ENCODE data around the gene OR5K3.

DNA sequence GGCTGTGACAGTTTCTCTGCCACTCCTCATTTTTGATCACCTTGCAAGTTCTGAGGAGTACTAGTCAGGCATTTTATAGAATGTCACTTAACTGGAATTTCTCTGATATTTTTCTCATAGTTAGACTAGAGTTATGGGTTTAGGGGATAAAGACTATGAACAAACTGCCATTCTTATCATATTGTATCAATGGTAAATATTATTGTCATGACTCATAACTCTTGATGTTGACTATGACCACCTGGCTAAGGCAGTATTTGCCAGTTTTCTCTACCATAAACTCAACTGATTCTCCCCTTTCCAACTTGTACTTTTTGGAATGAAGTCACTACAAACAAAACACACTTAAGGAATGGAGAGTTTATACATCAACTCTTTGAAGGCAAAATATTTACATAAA is 49.8 kb downstream of the OR5K3 start:
- TF ChIP-seq, protein P1, sequence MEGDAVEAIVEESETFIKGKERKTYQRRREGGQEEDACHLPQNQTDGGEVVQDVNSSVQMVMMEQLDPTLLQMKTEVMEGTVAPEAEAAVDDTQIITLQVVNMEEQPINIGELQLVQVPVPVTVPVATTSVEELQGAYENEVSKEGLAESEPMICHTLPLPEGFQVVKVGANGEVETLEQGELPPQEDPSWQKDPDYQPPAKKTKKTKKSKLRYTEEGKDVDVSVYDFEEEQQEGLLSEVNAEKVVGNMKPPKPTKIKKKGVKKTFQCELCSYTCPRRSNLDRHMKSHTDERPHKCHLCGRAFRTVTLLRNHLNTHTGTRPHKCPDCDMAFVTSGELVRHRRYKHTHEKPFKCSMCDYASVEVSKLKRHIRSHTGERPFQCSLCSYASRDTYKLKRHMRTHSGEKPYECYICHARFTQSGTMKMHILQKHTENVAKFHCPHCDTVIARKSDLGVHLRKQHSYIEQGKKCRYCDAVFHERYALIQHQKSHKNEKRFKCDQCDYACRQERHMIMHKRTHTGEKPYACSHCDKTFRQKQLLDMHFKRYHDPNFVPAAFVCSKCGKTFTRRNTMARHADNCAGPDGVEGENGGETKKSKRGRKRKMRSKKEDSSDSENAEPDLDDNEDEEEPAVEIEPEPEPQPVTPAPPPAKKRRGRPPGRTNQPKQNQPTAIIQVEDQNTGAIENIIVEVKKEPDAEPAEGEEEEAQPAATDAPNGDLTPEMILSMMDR (IDR thresholded peaks at IDR 0.05; ENCODE audit: low read depth, low read length, poor library complexity, severe bottlenecking): no peak
- TF ChIP-seq EZH2phosphoT487 (IDR thresholded peaks at IDR 0.05; ENCODE audit: borderline replicate concordance, low read length): no peak

Data from DOHH2 (cell line).